HepG2 (cell line): ENCODE results near the gene FAM83D. TPM values are rescaled to one million over a fixed set of nuclear protein-coding genes. Genes with fewer than 3 reads are reported as not detected.

Experiments used
- ATAC-seq: fragments of 200-7000 bp; cut with Tn5 transposase; 3 replicates; pipeline ENCODE4 v1.9.1; 2020; ENCODE audit warnings: mild to moderate bottlenecking, moderate library complexity
- BruUV-seq: library from RNA; stranded (reverse); fragments of 400-500 nt; replicated peaks from 2 replicates; lab custom pipeline; 2021; lab: Mats Ljungman, UMichigan
- CTCF ChIA-PET: fragments of 300-600 bp; formaldehyde crosslinking; extraction: SDS; loops from one replicate; lab custom pipeline; 2021; ENCODE audit warnings: low total read pairs, inconsistent platforms, low intra/inter-chr PET ratio; lab: Yijun Ruan, JAX
- POLR2A ChIA-PET: fragments of 350-600 bp; sonication (Branson Sonifier 250); formaldehyde crosslinking; loops from one replicate; lab custom pipeline; 2020; ENCODE audit warnings: antibody characterized with exemption, inconsistent platforms; lab: Yijun Ruan, JAX
- DNase-seq: peaks from one replicate; pipeline ENCODE4 v3.0.0-alpha.2; 2015; ENCODE audit warnings: low spot score
- FAIRE-seq: peaks from 3 replicates; lab custom pipeline; 2011; peaks lifted over from hg19 to GRCh38; lab: Jason Lieb, UNC
- H2AFZ ChIP-seq: one replicate; pipeline ENCODE4 v1.6.1; 2011; ENCODE audit warnings: low read length, inconsistent platforms
- H3K27ac ChIP-seq: fragments of 300-600 bp; 3 replicates; pipeline ENCODE4 v1.8.0; 2011; ENCODE audit warnings: mixed run types, mild to moderate bottlenecking, mixed read lengths, low read length, inconsistent platforms; ENCODE audit not compliant: insufficient read depth; ENCODE audit errors: extremely low read length
- H3K27me3 ChIP-seq, 2 experiments: fragments of 200-600 bp in 1 of 2; 2 replicates in 1 of 2; 3 replicates in 1 of 2; pipeline versions ENCODE4 v1.6.0 to v1.8.0; 2011; ENCODE audit warnings: low read length in 2 of 2, mild to moderate bottlenecking in 2 of 2, moderate library complexity in 2 of 2, inconsistent platforms in 1 of 2; ENCODE audit not compliant: insufficient read depth in 2 of 2, control insufficient read depth in 1 of 2
- H3K36me3 ChIP-seq, 2 experiments: fragments of 200-600 bp in 1 of 2; replicated peaks in 1 of 2; 2 replicates in 1 of 2; 3 replicates in 1 of 2; pipeline versions ENCODE4 v1.5.1 to v1.8.0; 2011; ENCODE audit warnings: low read length in 2 of 2, inconsistent platforms in 1 of 2; ENCODE audit not compliant: insufficient read depth in 2 of 2, control insufficient read depth in 1 of 2
- H3K4me1 ChIP-seq: 2 replicates; pipeline ENCODE4 v1.5.1; 2012; ENCODE audit warnings: low read length, inconsistent platforms; ENCODE audit not compliant: insufficient read depth
- H3K4me2 ChIP-seq: 2 replicates; pipeline ENCODE4 v1.6.0; 2011; ENCODE audit warnings: low read depth, low read length, inconsistent platforms
- H3K4me3 ChIP-seq, 3 experiments: fragments of 200-600 bp in 1 of 3; sonication (generic), shearing (Covaris generic) in 1 of 3; replicated peaks in 1 of 3; 2 replicates each; pipeline ENCODE4 v1.5.1; 2011 to 2016; ENCODE audit warnings: low read length in 3 of 3, inconsistent platforms in 2 of 3, low read depth in 2 of 3, mild to moderate bottlenecking in 2 of 3, control low read depth in 1 of 3, mixed read lengths in 1 of 3; ENCODE audit not compliant: insufficient read depth in 1 of 3
- H3K79me2 ChIP-seq: one replicate; pipeline ENCODE4 v1.6.1; 2011; ENCODE audit warnings: low read length, inconsistent platforms; ENCODE audit not compliant: insufficient read depth
- H3K9ac ChIP-seq: 2 replicates; pipeline ENCODE4 v1.6.0; 2011; ENCODE audit warnings: mild to moderate bottlenecking, low read depth, low read length, inconsistent platforms; ENCODE audit not compliant: insufficient read depth
- H3K9me3 ChIP-seq: 2 replicates; pipeline ENCODE4 v1.5.1; 2012; ENCODE audit warnings: mild to moderate bottlenecking, low read length
- H4K20me1 ChIP-seq: 2 replicates; pipeline ENCODE4 v1.6.0; 2011; ENCODE audit warnings: inconsistent platforms, mild to moderate bottlenecking, low read length, moderate library complexity; ENCODE audit not compliant: insufficient read depth
- AHR ChIP-seq: IDR thresholded peaks from 2 replicates; pipeline ENCODE4 v1.6.1; 2018; ENCODE audit warnings: missing genetic modification reagents, missing compliant biosample characterization
- ELF1 ChIP-seq: sonication (generic); formaldehyde crosslinking; IDR thresholded peaks from 2 replicates; pipeline ENCODE4 v1.4.0; 2020; ENCODE audit warnings: missing genetic modification reagents
- FOXC1 ChIP-seq: sonication (generic); formaldehyde crosslinking; IDR thresholded peaks from 2 replicates; pipeline ENCODE4 v1.8.0; 2022; ENCODE audit warnings: mild to moderate bottlenecking, missing genetic modification reagents, borderline replicate concordance
- MAZ ChIP-seq, 2 experiments: sonication (generic) in 1 of 2; formaldehyde crosslinking in 1 of 2; IDR thresholded peaks; 2 replicates each; pipeline versions ENCODE4 v1.5.0 to v1.6.1; 2012 to 2020; ENCODE audit warnings: low read depth in 2 of 2, mild to moderate bottlenecking in 2 of 2, borderline replicate concordance in 1 of 2, improper control_type of control experiment in 1 of 2, low read length in 1 of 2, missing genetic modification reagents in 1 of 2, moderate library complexity in 1 of 2
- MNT ChIP-seq: fragments of 450-650 bp; IDR thresholded peaks from 2 replicates; pipeline ENCODE4 v1.6.1; 2016
- NR2C2 ChIP-seq: sonication (generic); formaldehyde crosslinking; IDR thresholded peaks from 2 replicates; pipeline ENCODE4 v1.4.0; 2020; ENCODE audit warnings: missing genetic modification reagents, mild to moderate bottlenecking, moderate library complexity, borderline replicate concordance
- PITX1 ChIP-seq: sonication (generic); formaldehyde crosslinking; IDR thresholded peaks from 2 replicates; pipeline ENCODE4 v1.5.1; 2020; ENCODE audit warnings: mild to moderate bottlenecking, missing genetic modification reagents
- UBTF ChIP-seq: sonication (generic); formaldehyde crosslinking; IDR thresholded peaks from 2 replicates; pipeline ENCODE4 v1.4.0; 2020; ENCODE audit warnings: mild to moderate bottlenecking, missing genetic modification reagents
- ZBTB14 ChIP-seq: sonication (generic); formaldehyde crosslinking; IDR thresholded peaks from 2 replicates; pipeline ENCODE4 v1.4.0; 2020; ENCODE audit warnings: missing genetic modification reagents
- ZFP91 ChIP-seq: sonication (generic); formaldehyde crosslinking; IDR thresholded peaks from 2 replicates; pipeline ENCODE4 v1.9.0; 2022; ENCODE audit warnings: missing genetic modification reagents, mild to moderate bottlenecking, borderline replicate concordance
- ZNF138 ChIP-seq: sonication (generic); formaldehyde crosslinking; IDR thresholded peaks from 2 replicates; pipeline ENCODE4 v1.5.0; 2020; ENCODE audit warnings: mild to moderate bottlenecking, low read depth, missing genetic modification reagents
- ZNF3 ChIP-seq: IDR thresholded peaks from 2 replicates; pipeline ENCODE4 v1.7.0; 2017; ENCODE audit warnings: inconsistent platforms
- ZNF580 ChIP-seq: IDR thresholded peaks from 2 replicates; pipeline ENCODE4 v1.6.1; 2016; ENCODE audit warnings: low read depth, borderline replicate concordance
- ZNF629 ChIP-seq: sonication (generic); formaldehyde crosslinking; conservative IDR thresholded peaks from 2 replicates; pipeline ENCODE4 v1.5.0; 2020; ENCODE audit warnings: missing genetic modification reagents
- WGBS: methylation state at CpG from one replicate; pipeline ENCODE4 v1.1.6; 2017; ENCODE audit warnings: low lambda C conversion rate; 5-methylcytosine and 5-hydroxymethylcytosine counted together
- in situ Hi-C: cut with HindIII; loops from 2 replicates; pipeline ENCODE4 v1.10.0; 2017; ENCODE audit warnings: low pct_unique_long_range_greater_than_20kb; ENCODE audit not compliant: extremely low pct_ligation_motif_present
- intact Hi-C: fragments of 100-400 bp; cut with micrococcal nuclease; formaldehyde crosslinking; loops from one replicate; pipeline ENCODE4 v1.10.0; 2022; ENCODE audit not compliant: unreplicated experiment
- polyA plus RNA-seq, 8 experiments: library from polyadenylated mRNA; depleted of rRNA in 3 of 8; stranded (reverse) in 7 of 8; unstranded in 1 of 8; fragments of >200 nt; fragmentation: Illumina TruSeq in 4 of 8; extraction: Trizol in 4 of 8; gene quantifications; 2 replicates each; pipeline versions ENCODE4 v1.2.1 to v1.2.3, GENCODE V29; 2011 to 2016; ENCODE audit warnings: low read depth in 4 of 8, missing spikeins in 1 of 8, mixed read lengths in 1 of 8; ENCODE audit not compliant: insufficient read depth in 1 of 8
- total RNA-seq, 5 experiments: library from RNA; depleted of rRNA; stranded (reverse); fragments of >200 nt; fragmentation: Illumina TruSeq; extraction: Trizol; gene quantifications; 2 replicates each; pipeline ENCODE4 v1.2.3, GENCODE V29; 2016; ENCODE audit warnings: low read depth in 1 of 5

FAM83D gene
- total and polyA plus RNA-seq, 2 of the 13 experiments (the other 11 are each of a cell fraction or from before 2014, with no cell fraction given) = 51.4 to 64.0 TPM

- WGBS = 8% methylated on average over 30 of the region's 30 CpGs
- intact Hi-C loops (loop anchor here (1.0 to 10.0 kb wide), 5 partner anchors 19 to 248 kb away; no protein-coding TSS in a partner anchor), in situ Hi-C loops (loop anchor here (5.0 kb wide), 1 partner anchor 247 kb away; no protein-coding TSS in a partner anchor)
- POLR2A ChIA-PET = interaction anchor here (0.5 to 1.2 kb wide), 2 partner anchors 20 to 68 kb away, joined by 3 to 5 read pairs; partner anchors contain the start of gene DHX35
- Histone ChIP-seq H3K27me3 (peaks cover 8 to 18% of the 10 kb centered on the region in 2 experiments; a peak in 4 of 5 replicates), H3K36me3 (no peaks in the 10 kb centered on the region), H3K4me1 (peaks cover 10% of the 10 kb centered on the region), H3K9me3 (no peaks in the 10 kb centered on the region), H4K20me1 (no peaks in the 10 kb centered on the region), H3K79me2 (no peaks in the 10 kb centered on the region), H3K4me3 (peak overlapping the region in 2 of 3 experiments; percentile 36 to 64; a peak in 4 of 6 replicates), H3K9ac (no peak overlapping the region), H3K27ac (no peak overlapping the region), H2AFZ (no peak overlapping the region), H3K4me2 (peak overlapping the region; percentile 78)
- DNase-seq (no peak), ATAC-seq (peak; percentile 76), FAIRE-seq (no peak)
- CTCF ChIA-PET = interaction anchor here (0.5 to 2.0 kb wide), 8 partner anchors 19 to 257 kb away, joined by 3 to 9 read pairs (median 4); partner anchors contain the start of gene FAM83D
- no TSS peak for BruUV-seq
- TF ChIP-seq ZNF3 (CRISPR knock-in tag) (no peak), UBTF (CRISPR knock-in tag) (0 out of 2 replicates have a peak, but pooled peaks have one; percentile 10), MAZ (IDR thresholded peaks at IDR 0.05; ENCODE audit: borderline replicate concordance, low read depth, low read length) (peak; percentile 37; the same call in 1 of the 2 replicates), MAZ (CRISPR knock-in tag; IDR thresholded peaks at IDR 0.05; ENCODE audit: low read depth) (no peak; the same call in 1 of the 2 replicates), PITX1 (CRISPR knock-in tag) (peak; percentile 17; the same call in 1 of the 2 replicates), FOXC1 (no peak), ZNF138 (0 out of 2 replicates have a peak, but pooled peaks have one; percentile 7), ZBTB14 (CRISPR knock-in tag) (peak; percentile 61; the same call in 1 of the 2 replicates), ZNF629 (no peak), NR2C2 (CRISPR knock-in tag) (no peak), MNT (peak; percentile 60; the same call in 1 of the 2 replicates), ZFP91 (CRISPR knock-in tag) (peak; percentile 36; the same call in 1 of the 2 replicates), AHR (peak; percentile 12; the same call in 1 of the 2 replicates), ELF1 (CRISPR knock-in tag) (no peak), ZNF580 (no peak)
These were observed 31.9 kb upstream of the FAM83D start for GRCh38 chr20:38894091-38894847.
